Heart left ventricle (tissue), 13 donors: Measurements from ENCODE around the gene DHX35.

Experiments
- POLR2A ChIP-seq, 2 donors: fragments of 450-650 bp; IDR thresholded peaks; one replicate each; pipeline ENCODE4 v1.6.1; 2017; ENCODE audit warnings: antibody characterized with exemption in 2 of 2, mild to moderate bottlenecking in 2 of 2, moderate library complexity in 2 of 2
- TF ChIP-seq, protein P1 (sequence below), 12 donors: fragments of 200-600 bp; sonication (generic) in 4 of 12; IDR thresholded peaks; one replicate each; pipeline versions ENCODE4 v1.5.0 to v1.8.0; 2018 to 2022; ENCODE audit warnings: antibody characterized with exemption in 12 of 12, mild to moderate bottlenecking in 5 of 12
- donor health status: ischemic (EF 13 %, LVEDD 7.1; RV severe dilation, severe dysfunction).
- donor health status: DM: no; HTN: yes; CAD: no.
- donor health status: DM: no; HTN: no; CAD: no.
- donor health status: ischemic (EF 25% LVEDD 6.9; RV normal size, moderate dysfunction).
- donor health status: ischemic (EF 25% LVEDD 5.7; RV mildly dilated, moderate dysfunction).
- donor health status: ischemic (EF 35%, LVEDD 5.7; RV mildly dilated, moderate dysfunction).
- donor health status: nonischemic (EF 11% LVEDD 7.7; RV severe dilation, severe dysfunction).
- donor health status: DM: yes; HTN: yes; CAD: no.
- donor health status: PGD.
- donor health status: ischemic (EF 29% LVEDD 5.4; RV normal size, mild dysfunction).
- donor health status: nonischemic (EF 23%, LVEDD 6.1; RV moderate dilation, normal function).

GRCh38 chr20:38985603-38986170, 23.5 kb downstream of the DHX35 start:
- peak in 1 of 2 donors; percentile 19 for TF ChIP-seq POLR2A (IDR thresholded peaks at IDR 0.05)
- TF ChIP-seq, protein P1, sequence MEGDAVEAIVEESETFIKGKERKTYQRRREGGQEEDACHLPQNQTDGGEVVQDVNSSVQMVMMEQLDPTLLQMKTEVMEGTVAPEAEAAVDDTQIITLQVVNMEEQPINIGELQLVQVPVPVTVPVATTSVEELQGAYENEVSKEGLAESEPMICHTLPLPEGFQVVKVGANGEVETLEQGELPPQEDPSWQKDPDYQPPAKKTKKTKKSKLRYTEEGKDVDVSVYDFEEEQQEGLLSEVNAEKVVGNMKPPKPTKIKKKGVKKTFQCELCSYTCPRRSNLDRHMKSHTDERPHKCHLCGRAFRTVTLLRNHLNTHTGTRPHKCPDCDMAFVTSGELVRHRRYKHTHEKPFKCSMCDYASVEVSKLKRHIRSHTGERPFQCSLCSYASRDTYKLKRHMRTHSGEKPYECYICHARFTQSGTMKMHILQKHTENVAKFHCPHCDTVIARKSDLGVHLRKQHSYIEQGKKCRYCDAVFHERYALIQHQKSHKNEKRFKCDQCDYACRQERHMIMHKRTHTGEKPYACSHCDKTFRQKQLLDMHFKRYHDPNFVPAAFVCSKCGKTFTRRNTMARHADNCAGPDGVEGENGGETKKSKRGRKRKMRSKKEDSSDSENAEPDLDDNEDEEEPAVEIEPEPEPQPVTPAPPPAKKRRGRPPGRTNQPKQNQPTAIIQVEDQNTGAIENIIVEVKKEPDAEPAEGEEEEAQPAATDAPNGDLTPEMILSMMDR (IDR thresholded peaks at IDR 0.05): no peak
